HL-60 (cell line): Measurements from ENCODE around the gene SLC25A21.

Experiments
- DNase-seq, 2 experiments: peaks; one replicate each; pipeline ENCODE4 v3.0.0-alpha.2; 2010 to 2020; ENCODE audit warnings: low read depth in 1 of 2, low spot score in 1 of 2
- H3K27ac ChIP-seq: fragments of 250-450 bp; sonication (Bioruptor Pico); replicated peaks from 2 replicates; pipeline ENCODE4 v1.5.1; 2020; ENCODE audit warnings: mild to moderate bottlenecking, moderate library complexity
- H3K27me3 ChIP-seq: fragments of 250-450 bp; sonication (Bioruptor Pico); 2 replicates; pipeline ENCODE4 v1.5.1; 2021; ENCODE audit warnings: mild to moderate bottlenecking, moderate library complexity; ENCODE audit not compliant: insufficient read depth, poor library complexity, severe bottlenecking
- H3K4me3 ChIP-seq: replicated peaks from 2 replicates; pipeline ENCODE4 v1.5.1; 2011; ENCODE audit warnings: mild to moderate bottlenecking, control low read depth, low read length; ENCODE audit not compliant: insufficient read depth
- GABPA ChIP-seq: IDR thresholded peaks from 2 replicates; pipeline ENCODE4 v1.6.1; 2012; ENCODE audit warnings: low read depth
- POLR2AphosphoS5 ChIP-seq: IDR thresholded peaks from 2 replicates; pipeline ENCODE4 v1.6.1; 2012; ENCODE audit warnings: low read depth
- SPI1 ChIP-seq: IDR thresholded peaks from 2 replicates; pipeline ENCODE4 v1.6.1; 2012; ENCODE audit warnings: low read depth, mild to moderate bottlenecking, borderline replicate concordance
- TF ChIP-seq, protein P1 (sequence below): IDR thresholded peaks from one replicate; pipeline ENCODE4 v1.5.1; 2011; ENCODE audit warnings: low read length, control low read depth, inconsistent platforms; ENCODE audit not compliant: insufficient read depth
- TF ChIP-seq, protein P2 (sequence below): IDR thresholded peaks from 2 replicates; pipeline ENCODE4 v1.6.1; 2012; ENCODE audit warnings: low read depth; ENCODE audit not compliant: insufficient replicate concordance

Gene SLC25A21

DNA sequence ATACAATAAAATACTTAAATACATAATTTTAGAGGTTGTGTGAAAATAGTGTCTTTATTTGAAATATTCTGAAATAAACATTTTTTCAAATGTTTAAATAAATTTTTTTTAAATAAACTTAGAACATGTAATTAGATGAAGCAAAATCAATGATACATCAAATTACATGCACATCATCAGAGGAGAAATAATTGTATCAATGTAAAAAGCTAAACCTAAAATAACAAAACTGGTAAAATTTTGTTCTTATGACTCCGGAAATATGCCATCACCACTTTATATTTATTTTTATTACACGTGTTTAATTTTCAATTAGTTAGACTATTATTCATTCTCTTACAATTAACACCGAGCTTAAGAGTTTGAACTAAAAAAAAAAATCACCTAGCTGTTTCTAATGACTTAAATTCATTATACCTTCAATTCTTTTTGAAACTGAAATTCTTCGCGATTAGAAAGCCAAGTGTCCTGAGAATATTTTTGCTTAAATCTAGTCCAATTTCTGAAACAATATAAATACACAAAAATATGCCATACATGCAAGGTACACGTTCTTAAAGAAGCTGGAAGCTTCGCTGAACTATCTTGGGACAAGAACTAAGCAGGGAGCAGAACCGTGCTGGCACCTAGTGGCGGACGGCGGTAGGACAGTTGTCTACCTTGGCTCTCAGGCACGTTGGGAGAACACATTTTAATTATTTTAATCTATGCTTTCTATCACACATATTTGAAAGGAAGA is 230.5 kb downstream of the SLC25A21 start:
- TF ChIP-seq, protein P1, sequence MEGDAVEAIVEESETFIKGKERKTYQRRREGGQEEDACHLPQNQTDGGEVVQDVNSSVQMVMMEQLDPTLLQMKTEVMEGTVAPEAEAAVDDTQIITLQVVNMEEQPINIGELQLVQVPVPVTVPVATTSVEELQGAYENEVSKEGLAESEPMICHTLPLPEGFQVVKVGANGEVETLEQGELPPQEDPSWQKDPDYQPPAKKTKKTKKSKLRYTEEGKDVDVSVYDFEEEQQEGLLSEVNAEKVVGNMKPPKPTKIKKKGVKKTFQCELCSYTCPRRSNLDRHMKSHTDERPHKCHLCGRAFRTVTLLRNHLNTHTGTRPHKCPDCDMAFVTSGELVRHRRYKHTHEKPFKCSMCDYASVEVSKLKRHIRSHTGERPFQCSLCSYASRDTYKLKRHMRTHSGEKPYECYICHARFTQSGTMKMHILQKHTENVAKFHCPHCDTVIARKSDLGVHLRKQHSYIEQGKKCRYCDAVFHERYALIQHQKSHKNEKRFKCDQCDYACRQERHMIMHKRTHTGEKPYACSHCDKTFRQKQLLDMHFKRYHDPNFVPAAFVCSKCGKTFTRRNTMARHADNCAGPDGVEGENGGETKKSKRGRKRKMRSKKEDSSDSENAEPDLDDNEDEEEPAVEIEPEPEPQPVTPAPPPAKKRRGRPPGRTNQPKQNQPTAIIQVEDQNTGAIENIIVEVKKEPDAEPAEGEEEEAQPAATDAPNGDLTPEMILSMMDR, result peak; percentile 83
- no peak for TF ChIP-seq SPI1
- Histone ChIP-seq H3K4me3 (no peak overlapping the region), H3K27me3 (no peaks in the 10 kb centered on the region), H3K27ac (no peak overlapping the region)
- DNase-seq, result peak; percentile 20 to 56

DNA sequence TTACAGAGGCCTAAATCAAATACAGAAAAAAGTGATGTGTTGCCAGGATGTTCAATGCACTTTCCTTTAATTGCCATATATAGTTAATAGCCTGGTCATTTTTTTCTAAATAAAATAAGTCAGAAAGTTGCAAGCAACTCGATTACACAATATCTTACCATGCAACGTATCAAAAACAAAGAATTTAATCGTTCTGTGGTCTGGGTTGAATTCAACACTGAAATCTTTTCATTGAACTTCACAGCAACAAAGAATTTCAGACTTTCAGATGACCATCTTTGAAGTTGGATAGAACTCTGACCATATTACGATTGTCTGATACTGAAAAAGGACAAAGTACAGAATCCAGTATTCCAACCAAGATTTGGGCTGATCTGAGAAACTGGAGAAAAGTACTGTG is 231.9 kb downstream of the SLC25A21 start:
- no peak for DNase-seq
- no peak overlapping the region for H3K4me3 ChIP-seq
- H3K27me3 ChIP-seq, result no peaks in the 10 kb centered on the region
- TF ChIP-seq SPI1 (no peak), GABPA (no peak), POLR2AphosphoS5 (no peak)
- TF ChIP-seq, protein P1, result no peak
- TF ChIP-seq, protein P2, sequence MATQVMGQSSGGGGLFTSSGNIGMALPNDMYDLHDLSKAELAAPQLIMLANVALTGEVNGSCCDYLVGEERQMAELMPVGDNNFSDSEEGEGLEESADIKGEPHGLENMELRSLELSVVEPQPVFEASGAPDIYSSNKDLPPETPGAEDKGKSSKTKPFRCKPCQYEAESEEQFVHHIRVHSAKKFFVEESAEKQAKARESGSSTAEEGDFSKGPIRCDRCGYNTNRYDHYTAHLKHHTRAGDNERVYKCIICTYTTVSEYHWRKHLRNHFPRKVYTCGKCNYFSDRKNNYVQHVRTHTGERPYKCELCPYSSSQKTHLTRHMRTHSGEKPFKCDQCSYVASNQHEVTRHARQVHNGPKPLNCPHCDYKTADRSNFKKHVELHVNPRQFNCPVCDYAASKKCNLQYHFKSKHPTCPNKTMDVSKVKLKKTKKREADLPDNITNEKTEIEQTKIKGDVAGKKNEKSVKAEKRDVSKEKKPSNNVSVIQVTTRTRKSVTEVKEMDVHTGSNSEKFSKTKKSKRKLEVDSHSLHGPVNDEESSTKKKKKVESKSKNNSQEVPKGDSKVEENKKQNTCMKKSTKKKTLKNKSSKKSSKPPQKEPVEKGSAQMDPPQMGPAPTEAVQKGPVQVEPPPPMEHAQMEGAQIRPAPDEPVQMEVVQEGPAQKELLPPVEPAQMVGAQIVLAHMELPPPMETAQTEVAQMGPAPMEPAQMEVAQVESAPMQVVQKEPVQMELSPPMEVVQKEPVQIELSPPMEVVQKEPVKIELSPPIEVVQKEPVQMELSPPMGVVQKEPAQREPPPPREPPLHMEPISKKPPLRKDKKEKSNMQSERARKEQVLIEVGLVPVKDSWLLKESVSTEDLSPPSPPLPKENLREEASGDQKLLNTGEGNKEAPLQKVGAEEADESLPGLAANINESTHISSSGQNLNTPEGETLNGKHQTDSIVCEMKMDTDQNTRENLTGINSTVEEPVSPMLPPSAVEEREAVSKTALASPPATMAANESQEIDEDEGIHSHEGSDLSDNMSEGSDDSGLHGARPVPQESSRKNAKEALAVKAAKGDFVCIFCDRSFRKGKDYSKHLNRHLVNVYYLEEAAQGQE, result no peak
- no peak overlapping the region for H3K27ac ChIP-seq

DNA sequence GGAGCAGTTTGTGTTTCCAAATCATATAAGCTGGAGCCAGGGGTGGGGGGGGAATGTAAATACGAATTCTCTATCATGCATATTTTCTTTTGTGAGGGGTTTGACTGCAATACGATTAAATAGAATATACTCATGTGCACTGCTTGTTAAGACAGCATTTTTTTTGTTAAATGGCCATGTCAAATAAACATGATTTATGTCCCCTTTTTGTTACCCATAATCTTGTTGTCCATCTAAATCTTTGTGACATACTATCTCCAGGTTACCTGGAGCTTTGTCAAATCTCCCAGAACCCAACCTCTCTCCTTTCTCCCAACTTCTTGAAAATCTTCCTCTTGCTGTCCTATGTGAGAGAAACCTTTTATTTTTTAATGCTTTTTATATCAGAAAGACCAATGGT is 233.1 kb downstream of the SLC25A21 start:
- H3K27ac ChIP-seq, result no peak overlapping the region
- DNase-seq, result no peak
- TF ChIP-seq, protein P1, result no peak
- TF ChIP-seq GABPA (no peak), POLR2AphosphoS5 (no peak), SPI1 (no peak)
- TF ChIP-seq, protein P2, result no peak
- peaks cover 2% of the 10 kb centered on the region for H3K27me3 ChIP-seq
- H3K4me3 ChIP-seq, result no peak overlapping the region

DNA sequence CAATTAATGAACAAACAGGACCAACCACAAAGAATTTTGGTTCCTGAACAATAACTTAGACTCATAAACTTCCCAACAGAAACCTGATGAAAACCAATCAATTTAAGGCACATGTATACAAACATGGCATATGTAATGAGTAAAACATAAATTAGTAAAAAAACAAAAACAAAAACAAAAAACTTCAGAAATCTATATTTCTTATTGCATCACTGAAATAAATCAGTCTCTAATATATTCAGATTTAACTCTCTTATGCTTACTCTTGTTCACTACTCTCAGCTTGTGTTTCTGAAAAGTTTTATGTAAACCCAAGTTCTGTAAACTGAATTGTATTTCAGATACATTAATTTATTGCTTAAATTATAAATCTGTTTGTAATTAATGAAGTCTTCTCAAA is 233.7 kb downstream of the SLC25A21 start:
- Histone ChIP-seq H3K4me3 (no peak overlapping the region), H3K27ac (no peak overlapping the region), H3K27me3 (peaks cover 2% of the 10 kb centered on the region)
- DNase-seq, result no peak
- TF ChIP-seq, protein P1, result no peak
- TF ChIP-seq SPI1, result no peak
- no peak for TF ChIP-seq GABPA
- TF ChIP-seq POLR2AphosphoS5, result no peak
- TF ChIP-seq, protein P2, result no peak
